HG03342 (cell line): ENCODE data around the gene ALDOC.
"Not testable (repeated sequence)": the region's sequence is repeated elsewhere in the genome, so short reads cannot be mapped to it uniquely, and the experiment has no call there.

Source experiments
- ATAC-seq: cut with Tn5 transposase; IDR thresholded peaks from one replicate; pipeline ENCODE4 v1.9.1; 2021; ENCODE audit warnings: mild to moderate bottlenecking, moderate library complexity; ENCODE audit not compliant: unreplicated experiment

Gene ALDOC

GRCh38 chr17:28576758-28577465, at the start of gene ALDOC:
TSS of gene ALDOC (minus strand) at chr17:28576895. CDS start at chr17:28575532, 1,363 bp downstream.
- peak; percentile 77 for ATAC-seq

GRCh38 chr17:28624148-28624547, 47.5 kb upstream of the ALDOC start:
- ATAC-seq, result no peak

GRCh38 chr17:28623696-28624095, 47.0 kb upstream of the ALDOC start:
- no peak for ATAC-seq

GRCh38 chr17:28622186-28622585, 45.5 kb upstream of the ALDOC start:
- ATAC-seq, result no peak

DNA sequence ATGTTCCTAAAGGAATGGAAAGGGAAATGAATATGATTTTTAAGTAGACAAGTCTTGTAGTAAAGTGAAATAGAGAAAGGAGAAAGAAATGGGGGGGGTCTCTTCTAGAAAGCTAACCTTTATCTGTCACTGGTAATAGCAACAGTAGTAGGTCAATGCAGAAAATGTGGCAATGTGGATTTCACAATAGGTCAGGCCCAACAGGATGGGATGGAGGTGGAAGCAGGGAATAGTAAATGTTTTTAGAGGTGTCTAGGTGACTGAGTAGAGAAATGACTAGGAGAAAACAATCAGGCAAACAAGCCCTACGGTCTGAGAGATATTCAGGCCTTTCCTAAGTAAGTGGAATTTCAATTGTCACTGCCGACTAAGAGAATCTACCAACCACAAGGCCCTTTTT, 43.3 kb upstream of the ALDOC start:
- ATAC-seq, result no peak

GRCh38 chr17:28618464-28618863, 41.8 kb upstream of the ALDOC start:
- no peak for ATAC-seq

- no peak for ATAC-seq
These were observed 39.6 kb upstream of the ALDOC start for GRCh38 chr17:28616281-28616680.

GRCh38 chr17:28615260-28615940, 38.7 kb upstream of the ALDOC start:
- no peak for ATAC-seq

GRCh38 chr17:28613931-28614381, 37.3 kb upstream of the ALDOC start, which contains the start of gene RSKR:
TSS of gene RSKR (minus strand) at chr17:28614185. CDS start at chr17:28614161, 24 bp downstream.
- no peak for ATAC-seq

DNA sequence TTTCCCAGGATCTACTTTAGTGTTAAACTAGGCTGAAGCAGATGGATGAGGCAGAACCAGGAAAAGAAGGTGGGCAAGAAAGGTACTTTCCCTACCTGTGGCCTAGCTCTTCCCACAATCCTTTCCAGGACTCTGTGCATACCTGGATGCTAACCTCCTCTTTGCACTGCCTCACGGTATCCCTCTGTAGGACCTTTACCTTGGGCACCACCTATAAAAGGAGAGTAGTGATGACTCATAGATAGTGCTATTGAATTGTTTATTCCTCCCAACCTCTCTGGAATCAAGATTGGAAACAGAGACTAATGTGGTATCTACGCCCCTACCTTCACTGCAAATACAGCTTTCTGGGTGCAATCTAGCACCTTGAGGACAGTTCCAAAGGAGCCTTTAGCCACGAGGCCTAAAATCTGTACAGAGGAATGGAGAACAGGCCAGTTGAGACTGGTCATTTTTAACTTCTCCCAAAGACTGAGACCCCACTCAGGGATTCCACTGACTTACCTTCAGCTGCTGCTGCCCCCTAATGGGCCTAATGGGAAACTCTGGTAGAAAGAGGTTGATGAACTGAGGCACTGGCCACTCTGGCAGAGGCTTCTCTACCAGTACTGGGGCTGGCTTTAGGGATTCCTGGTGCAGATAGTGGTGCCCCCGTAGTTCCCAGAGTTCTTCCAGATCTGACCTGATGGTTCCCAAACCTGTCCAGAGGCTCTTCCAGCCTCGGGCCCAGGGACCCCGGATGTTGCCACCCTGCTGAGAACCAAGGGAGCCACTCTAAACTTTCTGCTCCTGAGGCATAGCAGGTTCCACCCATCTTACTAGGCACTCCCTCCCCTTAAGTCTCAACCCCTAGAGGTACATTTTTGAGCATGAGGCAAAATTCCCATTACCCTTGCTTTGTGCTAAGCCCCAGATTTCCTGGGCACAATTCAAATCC, 36.5 kb upstream of the ALDOC start:
- no peak for ATAC-seq

DNA sequence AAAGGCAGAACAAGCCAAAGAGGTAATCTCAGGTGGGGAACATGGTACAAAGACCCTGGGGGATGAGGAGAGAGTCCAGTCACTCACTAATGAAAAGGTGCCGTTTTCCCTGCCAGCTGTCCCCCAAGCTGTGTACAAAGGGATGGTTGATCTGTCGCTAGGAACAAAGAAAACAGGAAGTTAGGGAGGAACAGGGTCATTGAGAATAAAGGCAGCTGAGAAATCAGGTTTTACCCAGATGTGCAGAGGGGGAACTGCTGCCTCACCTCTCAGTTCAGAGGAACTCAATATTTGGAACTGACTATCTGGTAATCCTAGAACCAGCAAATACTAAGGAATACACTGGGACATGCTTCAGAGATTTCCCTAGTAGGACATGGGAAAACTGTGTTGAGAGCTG, 35.8 kb upstream of the ALDOC start:
- no peak for ATAC-seq

- ATAC-seq, result no peak
These were observed 33.7 kb upstream of the ALDOC start for GRCh38 chr17:28610376-28610775.

DNA sequence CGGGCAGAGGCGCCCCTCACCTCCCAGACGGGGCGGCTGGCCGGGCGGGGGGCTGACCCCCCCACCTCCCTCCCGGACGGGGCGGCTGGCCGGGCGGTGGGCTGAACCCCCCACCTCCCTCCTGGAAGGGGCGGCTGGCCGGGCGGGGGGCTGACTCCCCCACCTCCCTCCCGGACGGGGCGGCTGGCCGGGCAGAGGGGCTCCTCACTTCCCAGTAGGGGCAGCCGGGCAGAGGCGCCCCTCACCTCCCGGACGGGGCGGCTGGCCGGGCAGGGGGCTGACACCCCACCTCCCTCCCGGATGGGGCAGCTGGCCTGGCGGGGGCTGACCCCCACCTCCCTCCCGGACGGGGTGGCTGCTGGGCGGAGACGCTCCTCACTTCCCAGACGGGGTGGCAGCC, 27.3 kb upstream of the ALDOC start:
- ATAC-seq, result not testable (repeated sequence)

DNA sequence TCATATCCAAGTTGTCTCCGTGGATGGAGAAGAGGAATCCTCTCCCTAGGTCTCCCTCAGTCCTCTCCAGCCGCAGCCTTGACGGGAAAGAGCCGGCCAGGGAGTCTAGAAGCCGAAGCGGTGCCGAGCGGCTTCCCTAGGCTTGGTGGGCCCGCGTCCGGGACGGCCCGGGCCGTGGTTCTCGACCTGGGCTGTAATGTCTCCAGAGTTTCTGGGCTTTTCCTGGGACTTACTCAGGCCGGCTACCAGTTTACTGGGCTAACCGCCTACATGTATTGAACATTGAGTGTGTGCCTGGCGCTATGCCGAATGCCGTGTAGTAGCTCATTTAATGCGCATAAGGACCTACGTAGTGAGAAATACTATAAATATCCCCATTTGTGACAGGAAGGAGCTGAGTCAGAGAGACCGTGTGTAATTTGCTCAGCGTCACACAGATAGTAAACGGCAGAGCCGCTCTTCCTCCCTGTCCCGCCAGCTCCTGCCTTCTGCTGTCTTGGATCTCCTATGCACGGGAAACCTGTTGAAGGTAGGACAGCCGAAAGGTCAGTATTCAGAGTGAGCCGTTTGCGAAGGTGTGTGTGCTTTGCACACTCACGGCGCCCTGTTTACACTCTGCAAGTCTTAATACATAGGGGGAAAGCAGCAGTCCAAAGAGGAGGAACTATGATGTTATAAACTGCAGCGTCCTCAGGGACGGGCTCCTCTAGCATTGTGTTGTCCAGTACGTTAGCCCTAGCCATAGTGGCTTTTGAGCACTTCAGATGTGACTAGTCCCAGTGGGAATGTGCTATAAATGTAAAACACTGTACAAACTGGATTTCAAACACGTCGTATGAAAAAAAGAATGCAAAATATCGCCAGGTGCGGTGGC, 22.9 kb upstream of the ALDOC start:
- peak; percentile 33 for ATAC-seq

- ATAC-seq, result peak; percentile 81
These were observed 22.2 kb upstream of the ALDOC start, which contains the start of gene SPAG5 for GRCh38 chr17:28598799-28599310. TSS of gene SPAG5 (minus strand) at chr17:28599025. CDS start at chr17:28598946, 79 bp downstream.

DNA sequence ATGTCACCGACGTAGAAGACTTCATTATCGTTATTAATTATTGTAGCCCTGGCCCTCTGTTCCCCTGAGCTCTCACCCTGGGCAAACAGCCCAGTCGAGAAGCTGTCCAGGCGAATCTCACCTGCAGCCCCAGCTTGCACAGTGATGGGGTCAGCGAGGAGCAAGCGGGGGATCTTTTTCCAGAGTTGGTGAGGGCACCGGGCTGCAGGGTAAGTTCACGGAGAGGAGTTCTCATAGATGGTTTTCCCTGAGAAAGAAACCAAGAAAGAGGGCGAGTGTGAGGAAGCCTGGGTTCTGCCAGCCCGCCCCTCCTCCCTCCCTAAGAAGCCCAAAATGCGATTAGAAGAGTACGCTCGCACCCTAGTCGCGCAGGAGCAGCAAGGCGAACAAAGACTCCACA, 21.7 kb upstream of the ALDOC start:
- no peak for ATAC-seq

DNA sequence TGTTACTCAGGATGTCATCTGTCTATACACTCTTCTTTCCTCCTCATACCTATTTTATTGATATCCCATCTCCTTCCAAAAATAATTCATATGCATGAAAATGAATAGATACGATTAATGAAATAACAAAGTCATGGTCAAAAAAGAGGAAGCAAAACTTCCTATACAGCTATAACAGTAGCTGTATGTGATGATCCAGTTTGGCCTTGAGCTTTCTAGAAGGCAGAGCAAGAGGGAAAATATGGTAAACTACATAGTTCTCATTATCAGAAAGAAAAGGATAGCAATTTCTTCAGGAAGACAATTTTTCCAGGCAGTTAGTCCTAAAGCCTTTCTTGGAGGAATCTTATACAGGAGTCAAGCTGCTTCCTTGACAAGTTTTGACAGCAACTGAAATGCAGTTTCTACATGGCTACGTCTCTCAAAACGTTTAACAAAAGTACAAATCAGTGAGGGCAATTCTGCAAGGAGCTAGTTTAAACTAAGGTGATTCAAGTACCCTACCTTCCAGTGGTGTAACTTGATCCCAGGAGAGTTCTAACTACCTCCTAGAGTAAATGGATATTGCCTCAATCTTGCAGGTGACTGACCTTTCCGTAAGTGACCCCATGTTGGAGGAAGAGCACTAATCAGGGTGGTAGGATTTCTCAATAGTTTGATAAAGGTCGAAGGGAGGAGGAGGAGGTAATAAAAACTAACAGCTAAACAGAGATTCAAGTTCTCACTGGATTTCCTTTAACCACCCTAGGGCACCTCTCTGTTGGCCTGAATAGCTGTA, 21.1 kb upstream of the ALDOC start:
- ATAC-seq, result no peak

GRCh38 chr17:28592260-28592659, 15.6 kb upstream of the ALDOC start:
- ATAC-seq, result no peak

- no peak for ATAC-seq
These were observed 9.2 kb upstream of the ALDOC start for GRCh38 chr17:28585851-28586250.
